Activated CD8-positive, alpha-beta T cell treated with anti-CD3 and anti-CD28 coated beads, Interleukin-2, amount 10 ng/mL, durations not matched to agents 7 days and 5 days (primary cell): ENCODE measurements around the gene CHURC1. TPM values are rescaled to one million over a fixed set of nuclear protein-coding genes. Genes with fewer than 3 reads are reported as not detected.

Experiments used
- ATAC-seq: fragments of 150-1000 bp; cut with Tn5 transposase; one replicate; pipeline ENCODE4 v1.10.0; 2021; ENCODE audit warnings: moderate library complexity
- CTCF ChIA-PET: fragments of 350-600 bp; sonication (Branson Sonifier 250); formaldehyde crosslinking; loops from one replicate; lab custom pipeline; 2021; ENCODE audit warnings: antibody characterized with exemption; lab: Charles Lee
- POLR2A ChIA-PET: fragments of 350-600 bp; sonication (Branson Sonifier 250); formaldehyde crosslinking; loops from one replicate; lab custom pipeline; 2021; ENCODE audit warnings: antibody characterized with exemption; lab: Charles Lee
- DNase-seq: peaks from one replicate; pipeline ENCODE4 v3.0.0-alpha.2; 2020
- H3K27ac Mint-ChIP-seq: one replicate; pipeline ENCODE4 v1.8.0; 2021; ENCODE audit warnings: mild to moderate bottlenecking, mixed read lengths
- H3K27me3 Mint-ChIP-seq: one replicate; pipeline ENCODE4 v1.8.0; 2021; ENCODE audit warnings: low read depth, mixed read lengths
- H3K36me3 Mint-ChIP-seq: one replicate; pipeline ENCODE4 v1.8.0; 2021; ENCODE audit warnings: low read depth, mixed read lengths
- H3K4me1 Mint-ChIP-seq: one replicate; pipeline ENCODE4 v1.8.0; 2021; ENCODE audit warnings: low read depth, mixed read lengths
- H3K4me3 Mint-ChIP-seq: one replicate; pipeline ENCODE4 v1.8.0; 2021; ENCODE audit warnings: mild to moderate bottlenecking, mixed read lengths
- H3K9me3 Mint-ChIP-seq: one replicate; pipeline ENCODE4 v1.8.0; 2022; ENCODE audit warnings: mixed read lengths; ENCODE audit not compliant: insufficient read depth
- total RNA-seq, 2 experiments: library from RNA; stranded (reverse); gene quantifications; one replicate each; pipeline ENCODE4 v1.2.3, GENCODE V29; 2021

The CHURC1 gene
- total RNA-seq, 2 experiments from 2014 or later = 62.4 to 72.2 TPM

DNA sequence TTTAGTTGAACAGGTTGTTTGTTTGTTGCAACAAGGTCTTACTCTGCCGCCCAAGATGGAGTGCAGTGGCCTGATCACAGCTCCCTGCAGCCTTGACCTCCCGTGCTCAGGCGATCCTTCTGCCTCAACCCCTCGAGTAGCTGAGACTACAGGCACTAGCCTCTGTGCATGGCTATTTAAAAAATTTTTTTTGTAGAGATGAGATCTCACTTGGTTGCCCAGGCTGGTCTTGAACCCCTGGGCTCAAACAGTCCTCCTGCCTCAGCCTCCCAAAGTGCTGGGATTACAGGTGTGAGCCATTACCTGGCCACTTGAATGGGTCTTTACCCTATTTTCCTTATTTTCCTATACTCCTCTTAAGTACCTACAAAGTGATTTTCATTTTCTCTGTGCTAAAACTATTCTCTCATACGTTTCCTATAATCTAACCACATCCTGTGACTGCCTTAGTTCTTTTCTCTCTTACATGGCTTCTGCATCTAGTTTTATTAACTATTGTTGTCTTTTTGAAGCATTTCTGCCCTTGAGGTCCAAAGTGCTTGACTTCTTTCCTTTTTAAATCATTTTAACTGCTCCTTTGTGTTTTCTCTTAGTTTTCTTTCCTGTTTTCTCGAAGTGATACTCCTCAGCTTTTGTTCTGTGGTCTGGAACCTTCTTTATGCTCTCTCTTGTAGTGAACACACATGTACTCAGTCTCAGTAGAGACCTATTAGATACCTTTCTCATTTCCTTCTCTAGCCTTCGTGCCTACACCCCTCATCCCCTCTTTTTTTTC is 14.2 kb downstream of the CHURC1 start:
- Mint-ChIP-seq H3K4me3 (no peak overlapping the region), H3K27ac (no peak overlapping the region), H3K9me3 (no peaks in the 10 kb centered on the region), H3K4me1 (peaks cover 20% of the 10 kb centered on the region), H3K36me3 (peaks cover 45% of the 10 kb centered on the region), H3K27me3 (no peaks in the 10 kb centered on the region)
- POLR2A ChIA-PET = interaction anchor here (1.0 to 1.9 kb wide), 2 partner anchors 10 to 13 kb away, joined by 3 to 12 read pairs; partner anchors contain the start of gene CHURC1
- CTCF ChIA-PET = interaction anchor here (1.0 to 2.1 kb wide), 4 partner anchors 14 to 37 kb away, joined by 3 to 15 read pairs (median 6); partner anchors contain the start of gene CHURC1
- DNase-seq (no peak), ATAC-seq (peak; percentile 82)

DNA sequence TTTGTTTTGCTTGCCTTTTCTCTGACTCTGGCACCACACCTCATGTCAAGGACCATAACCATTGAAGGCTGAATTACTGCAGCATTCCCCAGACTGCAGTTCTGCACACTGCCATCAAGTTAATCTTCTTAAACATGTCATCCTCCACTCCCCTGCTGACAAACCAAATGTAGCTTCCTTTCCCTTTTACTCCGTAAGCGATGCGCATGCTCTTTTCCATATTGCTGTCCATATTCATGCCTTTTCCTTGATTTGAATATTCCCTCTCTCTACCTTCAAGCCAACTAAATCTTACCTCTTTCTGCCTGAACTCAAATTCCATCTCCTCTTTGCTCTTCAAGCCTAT is 14.7 kb downstream of the CHURC1 start:
- Mint-ChIP-seq H3K36me3 (peaks cover 46% of the 10 kb centered on the region), H3K9me3 (no peaks in the 10 kb centered on the region), H3K27me3 (no peaks in the 10 kb centered on the region), H3K4me1 (peaks cover 16% of the 10 kb centered on the region), H3K27ac (no peak overlapping the region), H3K4me3 (no peak overlapping the region)
- peak; percentile 48 for ATAC-seq
- ChIA-PET POLR2A (interaction anchor here (1.0 to 1.9 kb wide), 2 partner anchors 10 to 14 kb away, joined by 3 to 12 read pairs; partner anchors contain the start of gene CHURC1), CTCF (interaction anchor here (1.5 kb wide), 1 partner anchor 14 kb away, joined by 3 read pairs; the partner anchor contains the start of gene CHURC1)
- DNase-seq = peak; percentile 28

DNA sequence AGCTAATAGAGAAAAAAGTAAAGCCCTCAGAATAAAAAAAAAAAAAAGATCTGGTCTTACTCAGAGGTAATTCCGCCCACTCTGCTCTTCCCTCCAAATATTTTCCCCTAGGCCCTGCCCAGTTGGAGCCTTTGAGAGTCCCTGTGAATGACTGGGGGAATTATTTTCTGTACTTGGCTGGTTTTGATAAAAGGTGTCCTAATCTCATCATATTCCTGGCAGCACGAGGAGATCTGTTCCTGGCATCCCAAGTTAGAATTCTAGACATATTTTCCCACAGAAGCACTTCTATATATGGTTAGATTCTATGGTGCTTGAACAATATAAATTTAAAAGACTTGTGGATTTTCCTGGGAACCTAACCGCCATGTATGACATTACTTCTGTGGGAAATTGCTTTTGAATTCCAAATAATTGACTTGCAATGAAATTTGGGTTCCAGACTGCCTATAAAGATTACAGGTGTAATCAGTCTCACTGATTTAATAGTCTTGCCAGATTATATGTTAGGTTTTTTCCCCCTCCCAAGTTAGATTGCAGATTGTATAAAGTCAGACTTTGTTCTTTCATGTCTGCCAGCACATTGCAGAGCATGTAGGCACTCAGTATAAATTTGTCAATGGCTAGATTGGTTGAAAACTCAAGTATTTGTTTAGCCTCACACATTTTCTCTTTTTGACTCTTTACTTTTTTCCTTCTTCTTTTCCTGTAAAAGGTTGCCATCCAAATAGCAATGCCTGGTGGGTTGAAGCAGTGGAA is 16.0 kb downstream of the CHURC1 start:
- H3K9me3 Mint-ChIP-seq = no peaks in the 10 kb centered on the region
- ChIA-PET POLR2A (interaction anchor here (1.9 kb wide), 1 partner anchor 15 kb away, joined by 12 read pairs; the partner anchor contains the start of gene CHURC1), CTCF (interaction anchor here (1.5 kb wide), 1 partner anchor 16 kb away, joined by 3 read pairs; the partner anchor contains the start of gene CHURC1)
- H3K27me3 Mint-ChIP-seq = no peaks in the 10 kb centered on the region
- H3K36me3 Mint-ChIP-seq = peaks cover 49% of the 10 kb centered on the region
- H3K4me3 Mint-ChIP-seq = no peak overlapping the region
- peaks cover 21% of the 10 kb centered on the region for H3K4me1 Mint-ChIP-seq
- ATAC-seq (no peak), DNase-seq (no peak)
- H3K27ac Mint-ChIP-seq = no peak overlapping the region

DNA sequence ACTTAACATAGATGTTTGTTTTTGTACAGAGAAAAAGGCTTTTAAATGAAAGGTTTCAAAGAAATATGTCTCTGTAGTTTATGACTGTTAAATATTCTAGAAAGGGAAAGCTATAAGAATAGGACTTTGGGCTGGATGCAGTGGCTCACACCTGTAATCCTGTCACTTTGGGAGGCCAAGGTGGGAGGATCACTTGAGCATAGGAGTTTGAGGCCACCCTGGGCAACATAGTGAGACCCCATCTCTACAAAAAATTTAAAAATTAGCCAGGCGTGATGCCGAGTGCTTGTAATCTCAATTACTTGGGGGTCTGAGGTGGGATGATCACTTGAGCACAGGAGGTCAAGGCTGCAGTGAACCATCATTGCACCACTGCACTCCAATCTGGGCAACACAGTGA is 16.9 kb downstream of the CHURC1 start:
- H3K36me3 Mint-ChIP-seq = peaks cover 51% of the 10 kb centered on the region
- no peak overlapping the region for H3K27ac Mint-ChIP-seq
- no peak overlapping the region for H3K4me3 Mint-ChIP-seq
- H3K27me3 Mint-ChIP-seq = no peaks in the 10 kb centered on the region
- peaks cover 27% of the 10 kb centered on the region for H3K4me1 Mint-ChIP-seq
- H3K9me3 Mint-ChIP-seq = no peaks in the 10 kb centered on the region
- DNase-seq (no peak), ATAC-seq (no peak)
- POLR2A ChIA-PET = no interaction called here
- CTCF ChIA-PET = interaction anchor here (1.2 kb wide), 1 partner anchor 39 kb away, joined by 4 read pairs; no protein-coding TSS in a partner anchor

DNA sequence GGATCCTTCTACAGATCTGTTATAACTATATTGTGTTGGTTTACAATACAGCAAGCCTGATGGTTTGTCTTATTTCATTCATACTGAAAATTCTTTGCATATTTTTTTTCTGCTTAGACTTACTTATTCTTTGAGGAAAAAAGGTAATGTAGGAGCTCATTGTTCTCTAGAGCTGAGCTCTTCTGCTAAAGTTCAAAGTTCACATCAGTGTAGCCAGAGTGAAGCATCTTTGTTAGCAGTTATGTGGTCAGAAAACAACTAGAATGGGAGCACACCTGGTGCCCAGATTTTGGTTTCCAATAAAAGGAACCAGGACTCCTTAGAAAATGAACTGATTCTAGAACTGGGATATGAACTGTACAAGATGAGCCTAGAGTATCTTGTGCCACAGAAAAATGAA is 18.0 kb downstream of the CHURC1 start:
- no peak for DNase-seq
- no peak overlapping the region for H3K27ac Mint-ChIP-seq
- ChIA-PET POLR2A (no interaction called here), CTCF (interaction anchor here (1.2 kb wide), 1 partner anchor 40 kb away, joined by 4 read pairs; no protein-coding TSS in a partner anchor)
- no peak overlapping the region for H3K4me3 Mint-ChIP-seq
- no peak for ATAC-seq
- no peaks in the 10 kb centered on the region for H3K27me3 Mint-ChIP-seq
- peaks cover 22% of the 10 kb centered on the region for H3K4me1 Mint-ChIP-seq
- no peaks in the 10 kb centered on the region for H3K9me3 Mint-ChIP-seq
- peaks cover 43% of the 10 kb centered on the region for H3K36me3 Mint-ChIP-seq

DNA sequence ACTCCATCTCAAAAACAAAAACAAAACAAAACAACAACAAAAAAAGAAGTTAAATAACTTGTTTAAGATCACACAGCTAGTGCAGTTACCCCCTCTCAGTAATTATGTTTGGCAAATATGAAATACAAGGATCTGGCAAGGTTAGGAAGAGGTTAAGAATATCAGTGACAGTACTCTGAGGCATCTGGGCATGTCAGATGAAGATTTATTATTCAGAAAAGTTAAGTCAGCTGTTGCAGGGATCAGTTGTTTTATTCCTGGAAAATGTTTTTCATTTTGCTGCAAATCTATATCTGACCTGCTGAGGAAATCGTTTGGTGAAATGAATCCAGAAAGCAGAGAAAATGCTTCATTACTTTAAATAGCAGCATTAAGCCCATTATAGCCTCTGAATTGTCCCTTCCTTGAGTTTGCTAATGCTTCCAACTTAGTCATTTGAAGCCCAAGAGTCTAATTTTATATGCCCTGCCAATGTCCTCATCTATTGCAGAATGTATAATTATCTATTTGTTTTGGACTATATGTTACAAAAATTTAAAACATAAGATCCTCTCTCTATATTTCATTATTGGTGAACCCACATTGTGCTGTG is 20.2 kb downstream of the CHURC1 start:
- no peak for ATAC-seq
- Mint-ChIP-seq H3K4me3 (no peak overlapping the region), H3K9me3 (no peaks in the 10 kb centered on the region), H3K27me3 (no peaks in the 10 kb centered on the region), H3K27ac (no peak overlapping the region), H3K36me3 (peaks cover 57% of the 10 kb centered on the region), H3K4me1 (peaks cover 29% of the 10 kb centered on the region)
- no peak for DNase-seq
- POLR2A ChIA-PET = no interaction called here
- CTCF ChIA-PET = no interaction called here

DNA sequence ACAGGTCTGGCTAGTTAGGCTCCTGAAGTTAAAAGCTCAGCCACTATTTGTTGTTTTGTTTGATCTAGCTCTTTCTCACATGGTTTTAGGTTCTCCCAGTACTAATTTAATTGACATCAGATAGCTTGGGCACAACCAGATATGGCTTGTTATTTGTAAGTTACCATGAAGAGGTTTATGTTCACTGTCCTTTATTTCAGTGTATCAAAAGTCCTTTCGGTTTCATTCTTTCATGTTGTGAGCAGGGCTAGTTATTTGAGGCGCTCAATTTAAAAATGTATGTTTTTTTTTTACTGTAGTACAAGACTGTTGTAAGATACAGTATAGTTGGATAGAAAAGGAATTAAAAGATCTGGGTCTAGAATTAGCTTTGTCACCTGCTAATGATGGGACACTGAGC is 21.3 kb downstream of the CHURC1 start:
- peak overlapping the region; percentile 7 for H3K27ac Mint-ChIP-seq
- ATAC-seq (peak; percentile 60), DNase-seq (no peak)
- ChIA-PET POLR2A (interaction anchor here (0.6 to 2.3 kb wide), 2 partner anchors 12 to 21 kb away, joined by 3 to 13 read pairs; partner anchors contain the start of gene CHURC1), CTCF (interaction anchor here (0.6 to 2.3 kb wide), 6 partner anchors 9 to 498 kb away, joined by 3 to 9 read pairs (median 4); no protein-coding TSS in a partner anchor)
- no peaks in the 10 kb centered on the region for H3K9me3 Mint-ChIP-seq
- peaks cover 26% of the 10 kb centered on the region for H3K4me1 Mint-ChIP-seq
- H3K36me3 Mint-ChIP-seq = peaks cover 60% of the 10 kb centered on the region
- H3K27me3 Mint-ChIP-seq = no peaks in the 10 kb centered on the region
- H3K4me3 Mint-ChIP-seq = peak overlapping the region; percentile 2

DNA sequence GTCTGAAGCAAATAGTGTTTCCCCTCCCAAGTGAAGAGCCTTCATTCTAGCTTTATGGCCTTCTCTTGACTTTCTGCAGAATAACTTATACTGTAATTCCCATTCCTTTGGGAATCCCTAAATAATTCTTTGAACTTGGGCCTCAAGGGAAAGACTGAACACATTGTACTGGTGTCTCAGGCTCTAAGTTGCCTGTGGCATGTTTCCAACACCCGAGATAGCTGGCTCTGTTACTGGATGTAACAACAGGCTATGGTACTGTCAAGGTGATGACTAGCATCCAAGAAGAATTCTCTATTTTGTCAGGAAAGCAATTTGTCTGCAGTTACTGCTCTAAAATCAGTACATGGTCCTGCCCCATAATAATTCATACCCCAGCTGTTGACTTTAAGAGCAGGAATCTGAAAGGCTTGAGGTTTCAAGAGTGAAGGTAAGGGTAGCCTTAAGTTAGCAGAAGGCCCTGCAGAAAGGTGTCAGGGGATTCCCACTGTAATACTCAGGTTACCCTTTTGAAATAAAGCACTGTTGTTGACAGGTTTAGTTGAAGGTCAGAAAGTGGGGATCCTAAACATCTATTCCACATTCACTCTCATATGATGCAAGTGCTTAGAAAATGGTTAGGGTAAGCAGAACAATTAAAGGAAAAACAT is 23.0 kb downstream of the CHURC1 start:
- H3K27ac Mint-ChIP-seq = no peak overlapping the region
- H3K4me1 Mint-ChIP-seq = peaks cover 26% of the 10 kb centered on the region

DNA sequence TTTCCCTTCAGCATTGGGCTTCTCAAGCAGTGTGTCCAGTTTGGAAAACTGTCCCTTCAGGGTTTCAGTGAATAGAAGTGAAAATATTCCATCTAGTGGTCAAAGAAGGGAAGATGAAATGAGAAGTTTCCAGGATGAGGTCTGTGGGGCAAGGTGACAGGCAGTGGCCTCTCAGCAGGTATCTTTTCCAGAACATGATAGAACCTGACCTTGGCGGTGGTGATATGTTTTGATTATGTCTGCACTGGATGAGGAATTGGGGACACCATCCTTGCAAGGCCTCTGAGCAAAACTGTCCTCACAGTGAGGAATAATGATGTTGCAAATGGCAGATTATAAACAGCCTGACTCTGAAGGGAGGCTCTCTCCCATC is 23.6 kb downstream of the CHURC1 start:
- Mint-ChIP-seq H3K4me1 (peaks cover 30% of the 10 kb centered on the region), H3K27me3 (no peaks in the 10 kb centered on the region), H3K36me3 (peaks cover 48% of the 10 kb centered on the region), H3K4me3 (no peak overlapping the region), H3K9me3 (no peaks in the 10 kb centered on the region), H3K27ac (no peak overlapping the region)
- no peak for ATAC-seq
- ChIA-PET CTCF (interaction anchor here (1.2 to 2.3 kb wide), 3 partner anchors 13 to 49 kb away, joined by 4 to 9 read pairs (median 4); partner anchors contain the start of genes CHURC1 and FNTB), POLR2A (interaction anchor here (0.9 kb wide), 1 partner anchor 16 kb away, joined by 3 read pairs; no protein-coding TSS in a partner anchor)
- DNase-seq = no peak

More for the DNA sequence above, 23.0 kb downstream of the CHURC1 start:
- Mint-ChIP-seq H3K36me3 (peaks cover 52% of the 10 kb centered on the region), H3K9me3 (no peaks in the 10 kb centered on the region), H3K27me3 (no peaks in the 10 kb centered on the region), H3K4me3 (no peak overlapping the region)
- ChIA-PET POLR2A (interaction anchor here (0.9 to 2.3 kb wide), 2 partner anchors 16 to 23 kb away, joined by 3 to 13 read pairs; partner anchors contain the start of gene CHURC1), CTCF (interaction anchor here (0.8 to 2.3 kb wide), 13 partner anchors 10 to 114 kb away, joined by 3 to 10 read pairs (median 4); partner anchors contain the start of genes CHURC1 and FNTB)
- ATAC-seq = no peak
- no peak for DNase-seq

DNA sequence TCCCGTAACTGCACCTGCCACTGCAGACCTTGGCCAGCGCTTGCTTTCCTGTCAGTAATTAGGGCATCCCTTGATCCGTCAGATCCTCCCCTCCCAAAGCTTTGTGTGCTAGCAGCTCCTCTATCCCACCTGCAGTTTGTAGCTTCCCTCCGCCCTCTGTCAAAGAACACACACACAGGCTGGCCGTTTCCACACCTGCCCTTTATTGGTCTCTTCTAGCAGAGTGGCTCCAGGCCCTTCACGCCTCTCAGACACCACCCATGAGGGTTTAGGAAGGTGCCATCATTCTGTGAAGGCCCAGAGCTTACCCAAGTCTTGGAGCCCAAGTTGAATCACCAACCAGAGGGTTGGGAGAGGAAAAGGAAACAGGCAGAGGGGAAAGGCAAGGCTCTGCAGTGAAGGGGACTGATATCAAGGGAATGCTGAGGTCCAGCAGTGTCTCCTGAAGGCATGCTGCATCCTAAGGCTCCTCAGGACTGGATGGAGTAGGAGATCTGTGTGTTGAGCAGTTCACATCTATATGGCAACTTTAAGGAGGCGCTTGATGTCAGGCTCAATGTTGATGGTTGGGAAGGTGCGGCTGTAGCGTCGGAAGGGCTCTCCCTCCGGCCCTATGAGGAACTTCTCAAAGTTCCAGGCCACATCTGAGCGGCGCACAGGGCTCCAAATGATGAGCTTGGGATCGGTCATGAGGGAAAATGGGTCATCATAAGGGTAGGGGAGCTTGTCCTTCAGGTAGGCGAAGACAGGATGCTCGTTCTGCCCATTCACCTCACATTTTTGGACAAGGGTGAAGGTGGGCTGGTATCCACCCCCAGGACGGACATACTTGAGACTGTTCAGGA is 24.9 kb downstream of the CHURC1 start:
- ChIA-PET CTCF (interaction anchor here (0.6 to 0.8 kb wide), 2 partner anchors 42 to 313 kb away, joined by 3 read pairs; no protein-coding TSS in a partner anchor), POLR2A (no interaction called here)
- Mint-ChIP-seq H3K9me3 (no peaks in the 10 kb centered on the region), H3K27me3 (no peaks in the 10 kb centered on the region), H3K4me1 (peaks cover 42% of the 10 kb centered on the region), H3K27ac (no peak overlapping the region), H3K36me3 (peaks cover 43% of the 10 kb centered on the region), H3K4me3 (no peak overlapping the region)
- ATAC-seq = no peak
- DNase-seq = no peak
